ENCODE data around the gene NCOA3.

The NCOA3 gene

GRCh38 chr20:47670913-47671312, 169.2 kb downstream of the NCOA3 start:
- no peak overlapping the region for H3K4me3 ChIP-seq (ENCODE audit: low read depth, low read length)

DNA sequence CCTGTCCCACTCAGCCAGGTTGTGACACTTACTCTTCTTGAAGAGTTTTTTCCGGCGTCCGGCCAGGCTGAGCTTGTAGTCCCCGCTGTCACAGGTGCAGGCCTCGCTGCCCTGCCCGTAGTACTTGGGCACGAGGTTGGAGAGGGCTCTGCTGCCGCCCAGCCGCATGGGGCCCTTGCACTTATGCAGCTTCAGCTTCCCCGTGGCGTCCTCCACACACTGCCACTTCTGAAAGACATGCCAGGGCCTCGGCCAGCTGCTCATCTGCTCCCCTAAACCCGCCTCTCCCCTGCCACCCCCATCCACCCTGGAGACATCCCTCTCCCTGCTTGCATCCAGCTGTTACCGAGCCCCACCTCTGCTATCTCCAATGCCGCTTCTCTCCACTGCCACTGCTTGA, 170.5 kb downstream of the NCOA3 start:
- TF ChIP-seq CTCF (IDR thresholded peaks at IDR 0.05; ENCODE audit: low read depth, low read length), result no peak
- no peak overlapping the region for H3K4me3 ChIP-seq (ENCODE audit: low read depth, low read length)

More at GRCh38 chr20:47670913-47671312, 169.2 kb downstream of the NCOA3 start:
- no peak for TF ChIP-seq CTCF (IDR thresholded peaks at IDR 0.05; ENCODE audit: low read depth, low read length)

DNA sequence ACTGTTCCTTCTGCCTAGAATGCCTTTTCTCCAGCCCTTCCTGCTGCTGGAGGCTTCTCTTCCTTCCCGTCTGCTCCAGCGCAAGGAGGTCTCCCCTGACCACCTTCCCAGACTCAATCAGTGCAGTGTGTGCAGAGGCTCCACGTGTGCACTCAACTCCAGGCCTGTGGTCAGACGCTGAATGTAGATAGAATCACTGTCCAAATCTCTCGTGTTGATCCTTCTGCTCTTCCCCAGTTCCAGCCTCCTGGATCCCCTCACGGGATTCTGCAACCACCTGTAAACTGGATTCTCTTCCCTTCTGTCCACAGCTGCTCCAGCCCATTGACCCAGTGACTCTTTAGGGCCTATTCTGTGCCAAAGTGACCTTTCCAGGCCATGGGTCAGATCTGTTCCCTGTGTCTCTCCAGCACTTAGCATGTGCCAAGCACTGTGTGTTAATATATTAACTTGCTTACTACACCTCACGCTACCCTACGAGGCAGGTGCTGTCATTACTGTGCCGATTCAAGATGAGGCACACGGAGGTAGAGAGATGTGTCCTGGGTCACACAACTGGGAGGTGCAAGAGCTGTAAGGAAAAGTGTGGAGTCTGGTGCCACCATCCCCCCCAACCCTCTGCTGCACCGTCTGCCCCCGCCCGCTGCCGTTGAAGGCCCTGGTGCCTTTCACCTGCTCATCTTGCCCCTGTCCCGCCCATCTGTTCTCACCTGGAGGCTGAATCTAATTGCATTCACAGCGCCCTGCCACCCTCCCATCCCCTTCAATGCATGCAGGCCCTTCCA, 171.4 kb downstream of the NCOA3 start:
- H3K4me3 ChIP-seq (ENCODE audit: low read depth, low read length), result no peak overlapping the region
- no peak for TF ChIP-seq CTCF (IDR thresholded peaks at IDR 0.05; ENCODE audit: low read depth, low read length)

GRCh38 chr20:47673671-47673955, 171.9 kb downstream of the NCOA3 start:
- no peak overlapping the region for H3K4me3 ChIP-seq (ENCODE audit: low read depth, low read length)
- no peak for TF ChIP-seq CTCF (IDR thresholded peaks at IDR 0.05; ENCODE audit: low read depth, low read length)

GRCh38 chr20:47674145-47674544, 172.5 kb downstream of the NCOA3 start:
- no peak overlapping the region for H3K4me3 ChIP-seq (ENCODE audit: low read depth, low read length)
- TF ChIP-seq CTCF (IDR thresholded peaks at IDR 0.05; ENCODE audit: low read depth, low read length), result no peak

DNA sequence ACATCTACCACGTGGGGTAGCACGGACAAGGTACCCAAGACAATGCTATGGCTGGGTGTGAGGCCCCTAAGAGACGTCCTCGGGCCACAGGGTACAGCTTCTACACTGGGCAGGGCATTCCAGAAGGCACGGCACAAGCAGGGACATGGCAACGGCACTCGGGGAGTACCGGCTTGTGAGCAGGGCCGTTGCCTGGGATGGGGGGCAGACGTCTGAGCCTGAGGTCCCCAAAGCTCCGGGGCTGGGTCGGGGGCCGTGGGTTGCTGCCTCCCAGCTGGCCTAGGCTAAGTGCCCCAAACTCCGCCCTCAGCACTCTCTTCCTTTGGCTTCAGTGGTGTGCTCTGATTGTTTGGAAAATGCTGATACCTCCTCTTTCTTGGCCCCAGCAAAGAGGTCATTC, 173.0 kb downstream of the NCOA3 start:
- TF ChIP-seq CTCF (IDR thresholded peaks at IDR 0.05; ENCODE audit: low read depth, low read length), result no peak
- H3K4me3 ChIP-seq (ENCODE audit: low read depth, low read length), result no peak overlapping the region

- H3K4me3 ChIP-seq (ENCODE audit: low read depth, low read length), result no peak overlapping the region
- TF ChIP-seq CTCF (IDR thresholded peaks at IDR 0.05; ENCODE audit: low read depth, low read length), result no peak
Measured at GRCh38 chr20:47675190-47676142, 173.8 kb downstream of the NCOA3 start.
